GM21447 (cell line): Measurements from ENCODE around the gene PHF12.
"Not testable (repeated sequence)": the region's sequence is repeated elsewhere in the genome, so short reads cannot be mapped to it uniquely, and the experiment has no call there.

ENCODE experiments used
- ATAC-seq: cut with Tn5 transposase; IDR thresholded peaks from one replicate; pipeline ENCODE4 v1.9.1; 2021; ENCODE audit not compliant: unreplicated experiment

Gene PHF12

GRCh38 chr17:28904800-28905199 is 46.5 kb downstream of the PHF12 start:
- ATAC-seq, result no peak

- not testable (repeated sequence) for ATAC-seq
Measured at GRCh38 chr17:28903546-28903841, 47.8 kb downstream of the PHF12 start.

GRCh38 chr17:28902819-28903545 is 48.3 kb downstream of the PHF12 start, which contains the start of gene DHRS13:
Gene DHRS13 (minus strand): TSS chr17:28903079. CDS start chr17:28902944, 135 bp downstream.
- peak; percentile 83 for ATAC-seq

- peak; percentile 36 for ATAC-seq
Measured at GRCh38 chr17:28901866-28902818, 49.2 kb downstream of the PHF12 start.

GRCh38 chr17:28900986-28901726 is 50.2 kb downstream of the PHF12 start:
- ATAC-seq, result no peak

- no peak for ATAC-seq
Measured at GRCh38 chr17:28899212-28899815, 52.0 kb downstream of the PHF12 start.

- no peak for ATAC-seq
Measured at GRCh38 chr17:28898527-28898955, 52.8 kb downstream of the PHF12 start.

- ATAC-seq, result no peak
Measured at GRCh38 chr17:28897769-28898526, 53.4 kb downstream of the PHF12 start.

- ATAC-seq, result no peak
Measured at GRCh38 chr17:28896884-28897768, 54.2 kb downstream of the PHF12 start, which contains the start of gene FLOT2. Gene FLOT2 (minus strand): TSS chr17:28897733. CDS start chr17:28897574, 159 bp downstream.

- ATAC-seq, result no peak
Measured at GRCh38 chr17:28896491-28896883, 54.8 kb downstream of the PHF12 start.

GRCh38 chr17:28895794-28896447 is 55.4 kb downstream of the PHF12 start:
- ATAC-seq, result no peak

GRCh38 chr17:28893248-28894183 is 57.8 kb downstream of the PHF12 start:
- not testable (repeated sequence) for ATAC-seq

- ATAC-seq, result no peak
Measured at GRCh38 chr17:28892024-28892423, 59.3 kb downstream of the PHF12 start.

GRCh38 chr17:28891201-28891600 is 60.1 kb downstream of the PHF12 start:
- ATAC-seq, result no peak

- ATAC-seq, result no peak
Measured at GRCh38 chr17:28889996-28890395, 61.3 kb downstream of the PHF12 start.

- ATAC-seq, result no peak
Measured at GRCh38 chr17:28888832-28889231, 62.5 kb downstream of the PHF12 start.

GRCh38 chr17:28887871-28888471 is 63.3 kb downstream of the PHF12 start:
- ATAC-seq, result no peak
